UCSD-AML1 (cell line): ENCODE data around the gene SEPTIN6.

Source experiments
- DNase-seq: peaks from one replicate; lab custom pipeline; 2025; ENCODE audit not compliant: unreplicated experiment; lab: John Stamatoyannopoulos, UW

The SEPTIN6 gene

DNA sequence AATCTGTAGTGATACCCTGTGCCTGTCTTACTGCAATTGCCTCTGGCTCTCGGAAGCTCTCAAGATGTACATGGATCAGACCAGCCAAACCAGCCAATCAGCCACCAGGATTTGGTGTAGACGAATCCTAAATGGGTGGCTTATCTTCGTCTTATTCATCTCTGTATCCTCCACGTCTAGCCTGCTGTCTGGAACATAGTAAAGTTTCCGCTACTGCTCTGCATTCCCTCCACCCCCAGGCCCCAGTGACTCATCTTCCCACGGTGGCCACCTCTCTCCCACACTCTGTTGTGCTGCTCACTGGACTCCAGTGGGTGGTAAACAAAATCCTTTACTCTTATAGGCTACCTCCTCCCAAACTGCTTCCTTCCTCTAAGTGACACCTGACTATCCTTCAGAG is 37.8 kb downstream of the SEPTIN6 start:
- no peak for DNase-seq

- DNase-seq: no peak
Observed at GRCh38 chrX:119654112-119654531, 38.8 kb downstream of the SEPTIN6 start.

DNA sequence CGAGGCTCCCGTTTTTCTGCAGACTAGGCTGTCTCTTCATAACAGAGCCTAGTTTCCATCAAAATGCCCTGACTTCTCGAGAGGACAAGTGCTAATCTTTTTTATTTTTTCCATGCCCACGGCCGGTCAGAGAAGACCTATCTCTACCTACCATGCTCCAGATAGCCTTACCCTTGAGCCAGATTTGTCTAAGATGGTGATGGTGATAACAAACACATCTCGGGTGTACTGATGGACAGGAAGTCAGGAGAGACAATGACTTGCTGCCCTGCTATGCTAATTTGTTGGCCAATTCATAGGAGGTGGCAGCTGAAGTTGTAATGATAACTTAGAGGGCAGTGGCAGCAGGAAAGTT is 44.6 kb downstream of the SEPTIN6 start:
- no peak for DNase-seq

DNA sequence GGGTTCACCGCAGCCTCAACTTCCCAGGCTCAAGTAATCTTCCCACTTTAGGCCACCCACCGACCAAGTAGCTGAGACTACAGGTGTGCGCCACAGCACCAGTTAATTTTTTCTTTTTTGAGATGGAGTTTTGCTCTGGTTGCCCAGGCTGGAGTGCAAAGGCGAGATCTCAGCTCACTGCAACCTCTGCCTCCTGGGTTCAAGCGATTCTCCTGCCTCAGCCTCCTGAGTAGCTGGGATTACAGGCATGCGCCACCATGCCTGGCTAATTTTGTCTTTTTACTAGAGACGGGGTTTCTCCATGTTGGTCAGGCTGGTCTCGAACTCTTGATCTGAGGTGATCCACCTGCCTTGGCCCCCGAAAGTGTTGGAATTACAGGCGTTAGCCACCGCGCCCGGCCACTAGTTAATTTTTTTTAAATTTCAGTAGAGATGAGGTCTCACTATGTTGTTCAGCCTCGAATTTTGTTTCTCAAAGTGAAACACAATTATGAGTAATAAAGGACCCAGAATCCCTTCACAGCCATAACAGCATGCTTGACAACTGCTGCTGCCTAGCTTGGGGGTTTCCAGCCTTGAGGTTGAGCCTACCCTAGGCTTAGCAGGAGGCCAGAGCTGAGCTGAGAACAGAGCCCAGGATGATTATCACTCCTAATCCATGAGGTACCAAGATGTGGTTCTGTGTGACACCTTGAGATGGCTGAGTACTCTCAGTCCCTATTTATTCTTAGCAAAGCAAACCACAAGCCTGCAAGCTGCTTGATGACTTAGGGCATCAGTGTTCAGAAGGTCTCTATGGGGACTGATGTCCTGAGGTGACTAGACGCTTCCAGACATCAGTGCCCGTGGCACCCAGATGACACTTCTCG is 45.2 kb downstream of the SEPTIN6 start:
- DNase-seq: no peak

DNA sequence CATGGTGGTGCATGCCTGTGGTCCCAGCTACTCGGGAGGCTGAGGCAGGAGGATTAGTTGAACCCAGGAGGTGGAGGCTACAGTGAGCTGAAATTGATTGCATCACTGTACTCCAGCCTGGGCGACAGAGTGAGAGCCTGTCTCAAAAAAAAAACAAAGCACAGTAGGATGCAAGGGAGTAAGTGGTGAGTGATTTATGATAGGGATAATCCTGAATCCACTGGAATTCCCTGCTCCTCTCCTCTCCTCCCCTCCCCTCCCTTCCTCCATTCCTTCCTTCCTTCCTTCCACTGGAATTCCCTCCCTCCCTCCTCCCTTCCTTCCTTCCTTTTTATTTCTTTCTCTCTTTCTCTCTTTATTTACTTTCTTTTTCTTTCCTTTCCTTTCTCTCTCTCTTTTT is 45.9 kb downstream of the SEPTIN6 start:
- no peak for DNase-seq

DNA sequence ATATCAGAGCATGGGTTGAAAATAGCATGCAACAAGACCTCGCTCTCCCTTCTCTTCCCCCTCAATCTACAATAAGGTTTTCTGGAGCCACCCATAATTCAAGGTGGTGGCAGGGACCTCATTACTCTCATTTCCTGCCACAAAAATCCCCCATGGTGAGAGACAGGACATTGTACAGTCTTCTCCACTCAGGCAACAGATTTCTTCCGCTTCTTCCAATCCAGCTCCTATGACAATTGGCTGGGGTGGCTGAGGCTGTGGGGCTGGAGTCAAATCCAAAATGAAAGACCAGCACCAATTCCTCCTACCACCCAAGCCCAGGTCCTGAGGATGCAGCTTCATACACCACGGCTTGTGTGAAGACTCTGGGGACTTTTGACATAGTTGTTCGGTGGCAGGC is 46.5 kb downstream of the SEPTIN6 start:
- DNase-seq: no peak

- DNase-seq: no peak
Observed at GRCh38 chrX:119643696-119644095, 49.3 kb downstream of the SEPTIN6 start.
